Hepatic stellate cell (primary cell): ENCODE data around the gene PDE6D.
"Not testable (repeated sequence)": the region's sequence is repeated elsewhere in the genome, so short reads cannot be mapped to it uniquely, and the experiment has no call there.

Source experiments
- DNase-seq: peaks from one replicate; pipeline ENCODE4 v3.0.0; 2011; ENCODE audit warnings: low spot score

The PDE6D gene

DNA sequence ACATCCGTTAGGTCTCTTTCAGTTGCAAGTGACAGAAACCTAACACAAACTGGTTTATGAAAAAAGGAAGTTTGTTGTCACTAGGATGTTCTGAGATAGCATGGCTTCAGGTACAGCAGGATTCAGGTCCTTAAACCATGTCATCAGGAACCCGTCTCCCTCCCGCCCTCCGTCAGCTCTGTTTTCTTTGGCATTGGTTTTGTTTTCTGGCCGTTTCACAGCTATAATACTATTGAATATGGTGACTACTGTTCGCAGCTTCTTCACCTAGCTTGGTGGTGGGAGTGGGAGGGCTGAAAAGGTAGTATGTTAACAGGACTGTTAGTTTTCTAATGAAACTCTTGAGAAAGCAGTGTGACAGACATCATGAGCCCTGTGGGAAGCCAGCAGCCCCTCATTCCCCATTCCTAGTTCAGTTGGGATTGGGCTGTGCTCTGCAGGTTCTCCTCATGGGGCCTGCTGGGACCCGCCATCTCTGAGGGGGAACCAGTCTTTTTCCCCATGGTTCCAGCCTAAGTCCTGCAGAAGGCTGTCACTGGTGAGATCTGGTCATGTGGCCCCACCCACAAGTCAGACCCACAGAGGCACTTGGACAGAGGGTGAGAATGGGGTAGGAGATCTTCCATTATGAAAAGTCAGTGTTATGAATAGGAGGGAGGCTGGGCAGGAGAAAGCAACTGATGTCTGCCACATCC, 60.6 kb downstream of the PDE6D start:
- DNase-seq, result no peak

- no peak for DNase-seq
Measured at GRCh38 chr2:231718799-231719198, 62.3 kb downstream of the PDE6D start.

GRCh38 chr2:231717281-231718171, 63.6 kb downstream of the PDE6D start:
- peak; percentile 80 for DNase-seq

DNA sequence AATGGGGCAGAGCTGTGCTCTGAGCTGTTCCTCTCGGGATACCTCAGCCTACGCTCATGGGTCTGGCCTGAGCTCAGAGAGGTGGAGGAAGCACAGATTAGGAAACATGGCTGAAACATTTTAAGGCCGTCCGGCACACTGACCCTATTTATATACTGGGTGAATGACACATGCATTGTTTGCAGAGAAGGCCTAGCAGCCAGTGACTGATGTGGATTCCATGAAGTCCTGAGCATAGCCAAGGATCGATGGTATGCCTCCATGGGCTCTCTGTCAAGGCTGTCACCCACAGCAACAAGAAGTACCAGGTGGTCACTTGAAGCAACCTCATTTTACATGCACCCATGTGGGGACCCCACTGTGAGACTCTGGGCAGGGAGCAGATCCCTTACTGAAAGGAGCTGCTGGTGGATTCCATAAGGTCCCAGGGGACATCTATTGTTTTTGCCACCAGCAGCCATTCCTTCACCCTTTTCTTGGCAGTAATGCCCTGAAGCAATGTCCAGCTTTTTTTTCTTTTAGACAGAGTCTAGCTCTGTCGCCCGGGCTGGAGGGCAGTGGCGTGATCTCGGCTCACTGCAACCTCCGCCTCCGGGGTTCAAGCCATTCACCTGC, 64.3 kb downstream of the PDE6D start:
- DNase-seq, result peak; percentile 74

DNA sequence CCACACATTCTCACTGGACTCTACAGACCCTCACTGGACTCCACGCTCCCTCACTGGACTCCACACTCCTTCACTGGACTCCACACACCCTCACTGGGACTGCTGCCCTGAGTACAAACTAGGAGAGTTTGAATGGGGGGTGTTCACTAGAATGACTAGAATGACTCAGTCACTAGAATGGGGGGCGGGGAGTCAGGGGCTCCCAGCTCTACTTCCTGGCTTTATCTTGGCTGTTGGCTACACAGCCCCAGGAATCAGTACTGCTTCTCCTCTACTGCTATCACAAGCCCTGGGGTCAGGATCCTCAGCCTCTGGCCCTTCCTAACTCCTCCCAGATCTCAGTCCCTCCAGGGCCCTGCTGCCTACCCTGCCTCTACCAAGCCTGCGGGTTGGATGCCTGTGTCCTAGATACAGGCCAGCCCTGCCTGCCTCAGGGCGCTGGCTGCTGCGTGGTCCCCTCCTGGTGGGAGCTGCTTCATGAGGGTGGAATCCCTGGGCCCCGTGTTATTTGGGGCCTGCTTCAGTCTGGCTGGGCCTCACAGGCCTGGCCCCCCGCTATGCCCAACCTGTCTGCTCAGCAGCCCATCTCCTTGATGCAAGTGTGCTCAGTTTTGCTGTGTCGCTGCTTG, 65.0 kb downstream of the PDE6D start:
- DNase-seq, result no peak

DNA sequence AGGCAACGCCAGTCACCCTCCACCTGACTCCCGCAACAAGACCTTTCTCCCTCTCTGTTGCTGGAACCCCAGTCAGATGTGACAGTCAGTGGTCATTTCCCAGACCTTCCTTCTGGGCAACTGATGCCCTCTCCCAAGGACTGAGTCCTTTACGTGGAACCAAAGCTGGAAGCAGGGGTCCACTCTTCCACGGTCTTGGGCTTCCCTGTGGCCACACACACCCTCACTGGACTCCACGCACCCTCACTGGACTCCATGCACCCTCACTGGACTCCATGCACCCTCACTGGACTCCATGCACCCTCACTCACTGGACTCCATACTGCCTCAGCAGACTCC, 65.6 kb downstream of the PDE6D start:
- DNase-seq, result no peak

- no peak for DNase-seq
Measured at GRCh38 chr2:231714639-231715498, 66.2 kb downstream of the PDE6D start.

- peak; percentile 90 for DNase-seq
Measured at GRCh38 chr2:231713730-231714638, 67.1 kb downstream of the PDE6D start.

DNA sequence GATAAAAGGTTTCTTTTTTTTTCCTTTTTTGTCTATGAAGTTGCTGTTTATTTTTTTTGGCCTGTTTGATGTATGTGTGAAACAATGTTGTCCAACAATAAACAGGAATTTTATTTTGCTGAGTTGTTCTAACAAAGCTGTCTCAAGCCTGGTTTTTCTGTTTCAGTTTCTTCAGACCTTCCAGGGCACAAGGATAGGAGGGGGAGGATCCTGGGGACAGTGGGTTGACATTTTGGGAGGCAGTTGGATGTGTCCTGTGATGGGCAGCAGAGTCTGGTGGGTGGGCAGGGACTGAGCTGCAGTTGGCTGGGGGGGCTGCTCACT, 67.7 kb downstream of the PDE6D start:
- not testable (repeated sequence) for DNase-seq

DNA sequence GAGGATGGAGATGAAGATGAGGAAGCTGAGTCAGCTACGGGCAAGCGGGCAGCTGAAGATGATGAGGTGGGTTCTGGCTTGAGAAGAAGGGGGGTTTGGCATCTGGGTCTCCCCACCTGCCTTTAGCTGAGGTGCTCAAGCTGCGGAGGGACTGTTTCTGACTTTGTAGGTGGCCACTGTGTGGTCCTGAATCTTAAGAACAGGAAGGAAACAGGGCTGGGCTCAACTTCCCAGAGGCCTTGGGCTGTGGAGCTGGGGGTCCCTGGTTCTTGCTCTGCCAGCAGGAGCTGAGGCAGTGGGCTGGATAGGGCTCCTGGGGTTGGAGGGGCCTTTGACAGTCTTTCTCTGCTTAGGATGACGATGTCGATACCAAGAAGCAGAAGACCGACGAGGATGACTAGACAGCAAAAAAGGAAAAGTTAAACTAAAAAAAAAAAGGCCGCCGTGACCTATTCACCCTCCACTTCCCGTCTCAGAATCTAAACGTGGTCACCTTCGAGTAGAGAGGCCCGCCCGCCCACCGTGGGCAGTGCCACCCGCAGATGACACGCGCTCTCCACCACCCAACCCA, 68.5 kb downstream of the PDE6D start:
- DNase-seq, result not testable (repeated sequence)

DNA sequence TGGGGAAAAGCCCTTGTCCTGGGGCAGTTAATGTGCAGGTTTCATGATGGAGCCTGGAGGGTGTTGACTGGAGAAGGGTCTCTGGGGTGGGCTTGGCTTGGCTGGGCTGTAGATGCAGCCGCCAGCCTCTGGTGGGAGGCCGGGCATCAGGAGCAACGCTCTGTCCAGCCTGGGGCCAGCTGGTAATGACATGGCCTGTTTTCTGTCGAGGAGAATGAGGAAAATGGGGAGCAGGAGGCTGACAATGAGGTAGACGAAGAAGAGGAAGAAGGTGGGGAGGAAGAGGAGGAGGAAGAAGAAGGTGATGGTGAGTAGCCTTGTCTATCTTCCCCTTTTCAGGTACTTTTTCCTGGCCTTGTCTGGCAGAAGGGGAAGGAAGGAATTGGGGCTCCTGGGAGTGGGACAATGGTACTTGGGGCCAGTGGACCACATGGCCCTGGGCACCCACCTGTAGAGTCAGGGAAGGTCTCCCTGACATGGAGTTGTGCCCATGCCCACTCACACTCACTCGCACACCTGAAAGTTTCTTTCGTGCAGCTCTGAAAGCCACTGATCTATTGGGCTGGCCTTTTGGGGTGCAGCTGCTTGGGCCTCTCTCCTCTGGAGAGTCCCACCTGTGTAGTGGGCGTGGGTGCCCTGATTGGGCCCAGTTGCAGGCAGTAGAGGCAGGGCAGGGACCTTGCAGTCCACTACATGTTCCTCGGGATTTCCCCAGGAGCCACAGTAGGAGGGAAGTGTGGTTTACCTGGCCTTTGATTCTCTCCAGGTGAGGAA, 69.2 kb downstream of the PDE6D start:
- no peak for DNase-seq

DNA sequence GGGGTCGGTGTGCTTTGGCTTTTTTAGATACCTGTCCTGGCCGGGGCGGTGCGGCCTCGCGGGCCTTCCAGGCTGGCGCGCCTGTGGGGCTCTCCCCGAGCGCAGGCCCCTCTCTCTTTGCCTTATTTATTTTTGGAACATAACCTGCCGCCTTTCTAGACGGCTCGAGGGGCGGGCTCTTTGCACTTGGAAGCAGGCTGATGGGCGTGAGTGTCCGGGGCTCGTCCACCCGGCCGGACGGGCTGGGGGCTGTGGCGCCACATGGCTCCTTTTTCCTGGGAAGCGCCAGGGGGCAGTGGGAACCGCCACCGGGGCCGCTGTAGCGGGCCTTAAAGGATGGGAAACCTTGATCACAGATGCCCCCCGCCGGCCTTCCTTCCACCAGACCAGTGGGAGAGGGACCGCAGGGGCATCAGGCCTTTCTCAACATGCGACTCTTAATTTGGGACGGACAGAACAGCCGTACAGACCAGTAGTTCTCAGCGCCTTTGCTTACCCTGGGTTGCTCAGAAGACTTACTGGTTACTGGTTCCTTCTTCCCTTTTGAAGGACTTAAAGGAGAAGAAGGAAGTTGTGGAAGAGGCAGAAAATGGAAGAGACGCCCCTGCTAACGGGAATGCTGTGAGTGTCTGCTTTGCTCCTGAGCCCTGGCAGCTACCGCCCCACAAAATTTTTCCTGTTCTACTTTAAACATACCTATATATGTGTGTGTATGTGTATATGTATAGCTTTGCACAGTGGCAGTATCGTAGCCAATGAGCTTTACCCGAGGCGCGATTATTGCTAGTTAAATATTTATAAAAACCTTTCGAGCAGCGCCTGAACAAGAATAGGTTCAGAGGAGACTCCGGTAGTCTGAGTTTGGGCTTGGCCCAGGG, 70.0 kb downstream of the PDE6D start:
- no peak for DNase-seq

GRCh38 chr2:231709981-231710798, 70.9 kb downstream of the PDE6D start:
- DNase-seq, result peak; percentile 97

DNA sequence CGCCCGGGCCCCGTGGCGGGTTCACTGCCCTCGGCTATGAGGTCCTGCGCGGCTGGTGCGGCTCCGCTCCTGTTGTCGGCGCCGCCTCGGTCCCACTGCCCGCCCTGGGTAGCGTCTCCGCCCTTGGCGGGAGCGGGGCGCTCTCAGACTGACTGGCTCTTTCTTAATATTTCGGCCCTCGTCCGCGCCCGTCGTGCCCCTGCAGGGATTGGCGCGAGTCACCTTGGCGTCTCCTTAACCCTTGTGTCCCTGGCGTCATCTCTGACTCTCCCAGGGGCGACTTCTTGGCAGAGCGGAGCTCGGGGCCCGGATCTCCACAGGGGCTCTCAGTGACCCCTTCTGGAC, 71.5 kb downstream of the PDE6D start:
- DNase-seq, result no peak

GRCh38 chr2:231708773-231709635, 72.1 kb downstream of the PDE6D start:
- DNase-seq, result no peak

DNA sequence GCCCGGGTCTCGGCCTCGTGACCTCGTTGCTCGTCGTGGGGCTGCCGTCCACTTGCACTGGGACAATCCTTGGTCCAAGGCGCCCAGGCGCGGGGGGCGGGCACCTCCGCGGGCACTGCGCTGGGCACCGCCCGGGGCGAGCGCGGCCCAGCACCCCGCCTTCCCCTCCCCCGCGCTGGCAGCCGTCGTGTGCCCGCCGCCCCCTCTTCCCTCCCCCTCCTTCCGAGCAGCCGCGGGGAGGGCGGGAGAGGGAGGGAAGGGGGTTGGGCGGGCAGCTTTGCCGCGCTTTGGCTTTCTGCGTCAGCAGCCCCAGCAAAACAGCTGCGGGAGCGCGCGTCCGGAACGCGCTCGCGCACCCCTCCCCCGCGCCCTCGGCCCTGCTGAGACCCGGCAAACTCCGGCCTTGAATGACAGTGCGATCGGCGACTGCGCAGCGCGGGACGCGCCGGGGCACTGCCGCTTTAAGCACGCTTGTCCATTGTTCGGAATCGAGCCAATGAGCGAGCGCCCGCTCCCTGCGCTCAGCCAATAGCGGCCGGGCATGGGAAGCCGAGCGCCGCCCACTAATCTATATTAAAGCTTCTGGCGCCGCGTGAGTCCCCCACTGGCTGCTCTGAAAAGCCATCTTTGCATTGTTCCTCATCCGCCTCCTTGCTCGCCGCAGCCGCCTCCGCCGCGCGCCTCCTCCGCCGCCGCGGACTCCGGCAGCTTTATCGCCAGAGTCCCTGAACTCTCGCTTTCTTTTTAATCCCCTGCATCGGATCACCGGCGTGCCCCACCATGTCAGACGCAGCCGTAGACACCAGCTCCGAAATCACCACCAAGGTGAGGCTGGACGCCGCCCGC, 72.9 kb downstream of the PDE6D start, which contains the start of gene PTMA:
Gene PTMA, plus strand, starts transcription at position 599 of the 846 bp plus-strand sequence. Its CDS starts 182 bp downstream, at position 781.
- DNase-seq, result peak; percentile 98
